CD4-positive, alpha-beta memory T cell (primary cell): ENCODE data around the gene IDH3B. TPM values are rescaled to one million over a fixed set of nuclear protein-coding genes. Genes with fewer than 3 reads are reported as not detected.

Source experiments
- CTCF ChIA-PET: fragments of 350-600 bp; sonication (Branson Sonifier 250); formaldehyde crosslinking; loops from one replicate; lab custom pipeline; 2021; ENCODE audit warnings: inconsistent platforms; ENCODE audit not compliant: partially characterized antibody; lab: Charles Lee
- POLR2A ChIA-PET: fragments of 350-600 bp; sonication (Branson Sonifier 250); formaldehyde crosslinking; loops from one replicate; lab custom pipeline; 2021; ENCODE audit not compliant: partially characterized antibody; lab: Charles Lee
- DNase-seq, 5 donors: peaks; one replicate each; pipeline versions ENCODE4 v3.0.0 to v3.0.0-alpha.2; 2020 to 2022; ENCODE audit warnings: mixed read lengths in 1 of 5
- H3K27ac ChIP-seq: one replicate; pipeline ENCODE4 v1.7.0; 2013; ENCODE audit warnings: low read depth, low read length
- H3K27me3 ChIP-seq: 2 replicates; pipeline ENCODE4 v1.7.0; 2013; ENCODE audit warnings: mild to moderate bottlenecking, low read length, moderate library complexity; ENCODE audit not compliant: insufficient read depth
- H3K36me3 ChIP-seq: 2 replicates; pipeline ENCODE4 v1.7.0; 2013; ENCODE audit warnings: mild to moderate bottlenecking, low read length, moderate library complexity; ENCODE audit not compliant: insufficient read depth
- H3K4me1 ChIP-seq: 2 replicates; pipeline ENCODE4 v1.7.0; 2013; ENCODE audit warnings: mild to moderate bottlenecking, low read length, moderate library complexity; ENCODE audit not compliant: insufficient read depth
- H3K4me3 ChIP-seq, 2 donors: one replicate each; pipeline ENCODE4 v1.7.0; 2013; ENCODE audit warnings: low read length in 2 of 2, mild to moderate bottlenecking in 1 of 2
- H3K9me3 ChIP-seq, 2 donors: one replicate each; pipeline ENCODE4 v1.7.0; 2013; ENCODE audit warnings: low read length in 2 of 2, control low read depth in 1 of 2; ENCODE audit not compliant: control insufficient read depth in 1 of 2
- H3K27ac Mint-ChIP-seq, 7 donors: one replicate each; pipeline ENCODE4 v1.8.0; 2020 to 2021; ENCODE audit warnings: mixed read lengths in 7 of 7, mild to moderate bottlenecking in 6 of 7, inconsistent platforms in 3 of 7, moderate library complexity in 3 of 7
- H3K27me3 Mint-ChIP-seq, 2 donors: one replicate each; pipeline ENCODE4 v1.8.0; 2020 to 2021; ENCODE audit warnings: mixed read lengths in 2 of 2
- H3K36me3 Mint-ChIP-seq, 2 donors: one replicate each; pipeline ENCODE4 v1.8.0; 2020 to 2021; ENCODE audit warnings: mixed read lengths in 2 of 2, inconsistent platforms in 1 of 2, mild to moderate bottlenecking in 1 of 2
- H3K4me1 Mint-ChIP-seq, 4 donors: one replicate each; pipeline ENCODE4 v1.8.0; 2020 to 2021; ENCODE audit warnings: mixed read lengths in 4 of 4, mild to moderate bottlenecking in 1 of 4
- H3K4me3 Mint-ChIP-seq, 8 donors: one replicate each; pipeline ENCODE4 v1.8.0; 2020 to 2021; ENCODE audit warnings: mixed read lengths in 8 of 8, mild to moderate bottlenecking in 7 of 8, moderate library complexity in 6 of 8, inconsistent platforms in 3 of 8
- H3K9me3 Mint-ChIP-seq, 8 donors: one replicate each; pipeline ENCODE4 v1.8.0; 2020 to 2021; ENCODE audit warnings: mixed read lengths in 8 of 8, mild to moderate bottlenecking in 5 of 8, inconsistent platforms in 3 of 8, moderate library complexity in 1 of 8
- intact Hi-C: fragments of 100-400 bp; cut with micrococcal nuclease; formaldehyde crosslinking; loops from one replicate; pipeline ENCODE4 v1.15.1; 2023
- polyA plus RNA-seq, 2 donors: library from polyadenylated mRNA; unstranded; fragments of 300-500 nt; fragmentation: Illumina TruSeq; gene quantifications; one replicate each; pipeline ENCODE4 v1.2.3, GENCODE V29; 2021
- total RNA-seq, 2 experiments: library from RNA; stranded (reverse); gene quantifications; one replicate each; pipeline ENCODE4 v1.2.3, GENCODE V29; 2021

Gene IDH3B
- total and polyA plus RNA-seq, 4 experiments from 2014 or later = 88.1 to 132 (median 94.9) TPM

GRCh38 chr20:2706688-2707352 is 42.8 kb upstream of the IDH3B start:
- intact Hi-C loops = no loop called here
- no peaks in the 10 kb centered on the region for H3K4me1 Mint-ChIP-seq
- peak overlapping the region in 3 of 7 donors; percentile 0 to 66 (median 30) for H3K27ac Mint-ChIP-seq
- H3K36me3 ChIP-seq = no peaks in the 10 kb centered on the region
- peak overlapping the region in 1 of 8 donors; percentile 55 for H3K4me3 Mint-ChIP-seq
- H3K27ac ChIP-seq = no peak overlapping the region
- no peak for DNase-seq
- ChIA-PET POLR2A (no interaction called here), CTCF (interaction anchor here (1.2 kb wide), 1 partner anchor 37 kb away, joined by 3 read pairs; no protein-coding TSS in a partner anchor)
- H3K9me3 ChIP-seq = no peaks in the 10 kb centered on the region
- no peaks in the 10 kb centered on the region for H3K36me3 Mint-ChIP-seq
- H3K4me3 ChIP-seq = no peak overlapping the region
- no peaks in the 10 kb centered on the region for H3K4me1 ChIP-seq
- no peaks in the 10 kb centered on the region for H3K27me3 ChIP-seq
- H3K9me3 Mint-ChIP-seq = no peaks in the 10 kb centered on the region
- H3K27me3 Mint-ChIP-seq = peaks cover 0 to 1% of the 10 kb centered on the region in 2 donors

GRCh38 chr20:2705931-2706645 is 42.1 kb upstream of the IDH3B start:
- intact Hi-C loops = no loop called here

GRCh38 chr20:2703716-2704475 is 39.9 kb upstream of the IDH3B start:
- Histone ChIP-seq H3K4me1 (no peaks in the 10 kb centered on the region), H3K27ac (no peak overlapping the region), H3K27me3 (no peaks in the 10 kb centered on the region), H3K4me3 (no peak overlapping the region), H3K9me3 (no peaks in the 10 kb centered on the region), H3K36me3 (no peaks in the 10 kb centered on the region)
- no peak overlapping the region for H3K4me3 Mint-ChIP-seq
- intact Hi-C loops = no loop called here
- DNase-seq = no peak
- H3K27me3 Mint-ChIP-seq = peaks cover 6 to 9% of the 10 kb centered on the region in 2 donors
- POLR2A ChIA-PET = no interaction called here
- H3K9me3 Mint-ChIP-seq = no peaks in the 10 kb centered on the region
- no peak overlapping the region for H3K27ac Mint-ChIP-seq
- no peaks in the 10 kb centered on the region for H3K36me3 Mint-ChIP-seq
- CTCF ChIA-PET = interaction anchor here (1.0 to 1.9 kb wide), 2 partner anchors 10 kb away, joined by 5 read pairs; no protein-coding TSS in a partner anchor
- no peaks in the 10 kb centered on the region for H3K4me1 Mint-ChIP-seq

More at GRCh38 chr20:2705931-2706645, 42.1 kb upstream of the IDH3B start:
- no peaks in the 10 kb centered on the region for H3K4me1 ChIP-seq
- H3K27ac Mint-ChIP-seq = no peak overlapping the region
- no peaks in the 10 kb centered on the region for H3K27me3 ChIP-seq
- no peaks in the 10 kb centered on the region for H3K4me1 Mint-ChIP-seq
- H3K27ac ChIP-seq = no peak overlapping the region
- ChIA-PET POLR2A (no interaction called here), CTCF (interaction anchor here (1.2 kb wide), 1 partner anchor 38 kb away, joined by 3 read pairs; no protein-coding TSS in a partner anchor)
- H3K36me3 Mint-ChIP-seq = no peaks in the 10 kb centered on the region
- H3K9me3 ChIP-seq = no peaks in the 10 kb centered on the region
- no peaks in the 10 kb centered on the region for H3K36me3 ChIP-seq
- no peak overlapping the region for H3K4me3 Mint-ChIP-seq
- no peak for DNase-seq
- no peaks in the 10 kb centered on the region for H3K9me3 Mint-ChIP-seq
- H3K27me3 Mint-ChIP-seq = peaks cover 0 to 3% of the 10 kb centered on the region in 2 donors
- H3K4me3 ChIP-seq = no peak overlapping the region

GRCh38 chr20:2701671-2702081 is 37.7 kb upstream of the IDH3B start:
- Mint-ChIP-seq H3K27ac (no peak overlapping the region), H3K4me3 (no peak overlapping the region), H3K36me3 (no peaks in the 10 kb centered on the region), H3K9me3 (no peaks in the 10 kb centered on the region), H3K27me3 (peaks cover 9 to 13% of the 10 kb centered on the region in 2 donors), H3K4me1 (no peaks in the 10 kb centered on the region)
- DNase-seq = no peak
- ChIA-PET CTCF (interaction anchor here (1.3 to 2.2 kb wide), 4 partner anchors 9 to 13 kb away, joined by 3 to 6 read pairs (median 6); no protein-coding TSS in a partner anchor), POLR2A (no interaction called here)
- no peak overlapping the region for H3K4me3 ChIP-seq
- intact Hi-C loops = no loop called here
- no peak overlapping the region for H3K27ac ChIP-seq
- no peaks in the 10 kb centered on the region for H3K9me3 ChIP-seq
- no peaks in the 10 kb centered on the region for H3K4me1 ChIP-seq
- no peaks in the 10 kb centered on the region for H3K36me3 ChIP-seq
- no peaks in the 10 kb centered on the region for H3K27me3 ChIP-seq

- Mint-ChIP-seq H3K27ac (no peak overlapping the region), H3K9me3 (no peaks in the 10 kb centered on the region), H3K27me3 (peaks cover 12 to 17% of the 10 kb centered on the region in 2 donors), H3K36me3 (no peaks in the 10 kb centered on the region), H3K4me3 (no peak overlapping the region), H3K4me1 (no peaks in the 10 kb centered on the region)
- ChIA-PET CTCF (interaction anchor here (1.3 to 2.2 kb wide), 3 partner anchors 10 to 13 kb away, joined by 3 to 6 read pairs (median 6); no protein-coding TSS in a partner anchor), POLR2A (no interaction called here)
- Histone ChIP-seq H3K36me3 (no peaks in the 10 kb centered on the region), H3K9me3 (no peaks in the 10 kb centered on the region), H3K27me3 (no peaks in the 10 kb centered on the region), H3K4me3 (no peak overlapping the region), H3K4me1 (no peaks in the 10 kb centered on the region), H3K27ac (no peak overlapping the region)
- DNase-seq = no peak
- intact Hi-C loops = no loop called here
These were observed 37.1 kb upstream of the IDH3B start for GRCh38 chr20:2700913-2701620.

- Mint-ChIP-seq H3K4me1 (no peaks in the 10 kb centered on the region), H3K4me3 (no peak overlapping the region), H3K9me3 (no peaks in the 10 kb centered on the region), H3K27me3 (peaks cover 21 to 26% of the 10 kb centered on the region in 2 donors), H3K36me3 (no peaks in the 10 kb centered on the region), H3K27ac (no peak overlapping the region)
- ChIA-PET POLR2A (no interaction called here), CTCF (interaction anchor here (0.9 kb wide), 1 partner anchor 13 kb away, joined by 4 read pairs; no protein-coding TSS in a partner anchor)
- H3K9me3 ChIP-seq = no peaks in the 10 kb centered on the region
- H3K27me3 ChIP-seq = peaks cover 9% of the 10 kb centered on the region
- H3K27ac ChIP-seq = no peak overlapping the region
- no peaks in the 10 kb centered on the region for H3K36me3 ChIP-seq
- DNase-seq = no peak
- intact Hi-C loops = loop anchor here (10.0 kb wide), 1 partner anchor 415 kb away; no protein-coding TSS in a partner anchor
- H3K4me1 ChIP-seq = no peaks in the 10 kb centered on the region
- H3K4me3 ChIP-seq = no peak overlapping the region
These were observed 35.9 kb upstream of the IDH3B start for GRCh38 chr20:2699775-2700413.
